Endodermal cell (in vitro differentiated cells): ENCODE results near the gene ZFYVE16. TPM values are rescaled to one million over a fixed set of nuclear protein-coding genes. Genes with fewer than 3 reads are reported as not detected.

Experiments used
- DNase-seq: peaks from one replicate; pipeline ENCODE4 v3.0.0-alpha.2; 2017
- H3K27ac ChIP-seq: 2 replicates; pipeline ENCODE4 v1.5.1; 2013; ENCODE audit warnings: mild to moderate bottlenecking, low read depth, low read length, moderate library complexity
- H3K27me3 ChIP-seq: 2 replicates; pipeline ENCODE4 v1.6.1; 2013; ENCODE audit warnings: mild to moderate bottlenecking, low read length, moderate library complexity; ENCODE audit not compliant: insufficient read depth, control insufficient read depth, poor library complexity, severe bottlenecking
- H3K36me3 ChIP-seq: 2 replicates; pipeline ENCODE4 v1.7.0; 2013; ENCODE audit warnings: mild to moderate bottlenecking, low read length, moderate library complexity; ENCODE audit not compliant: control insufficient read depth, insufficient read depth
- H3K4me1 ChIP-seq: one replicate; pipeline ENCODE4 v1.7.0; 2013; ENCODE audit warnings: low read length; ENCODE audit not compliant: control insufficient read depth, insufficient read depth
- H3K4me3 ChIP-seq: 2 replicates; pipeline ENCODE4 v1.5.1; 2013; ENCODE audit warnings: mild to moderate bottlenecking, low read length, moderate library complexity
- H3K9ac ChIP-seq: 2 replicates; pipeline ENCODE4 v1.6.1; 2013; ENCODE audit warnings: mild to moderate bottlenecking, low read length, moderate library complexity; ENCODE audit not compliant: poor library complexity, severe bottlenecking; ENCODE audit errors: extremely low read depth
- H3K9me3 ChIP-seq: 2 replicates; pipeline ENCODE4 v1.6.1; 2013; ENCODE audit warnings: mild to moderate bottlenecking, low read length, moderate library complexity; ENCODE audit not compliant: control insufficient read depth
- H3K27ac Mint-ChIP-seq: 2 replicates; pipeline ENCODE4 v1.8.0; 2020; ENCODE audit warnings: mixed read lengths
- H3K27me3 Mint-ChIP-seq: 2 replicates; pipeline ENCODE4 v1.8.0; 2021; ENCODE audit warnings: mild to moderate bottlenecking, mixed read lengths; ENCODE audit not compliant: insufficient read depth
- H3K36me3 Mint-ChIP-seq: 2 replicates; pipeline ENCODE4 v1.8.0; 2020; ENCODE audit warnings: low read depth, mixed read lengths
- H3K4me1 Mint-ChIP-seq: 2 replicates; pipeline ENCODE4 v1.8.0; 2020; ENCODE audit warnings: mixed read lengths
- H3K4me3 Mint-ChIP-seq: 2 replicates; pipeline ENCODE4 v1.8.0; 2020; ENCODE audit warnings: mild to moderate bottlenecking, moderate library complexity, mixed read lengths
- H3K9me3 Mint-ChIP-seq: 2 replicates; pipeline ENCODE4 v1.8.0; 2020; ENCODE audit warnings: mild to moderate bottlenecking, mixed read lengths
- WGBS, 2 experiments: methylation state at CpG; one replicate each; pipeline versions ENCODE4 v1.1.5 to v1.1.7; 2013; ENCODE audit warnings: missing lambda C conversion rate in 2 of 2, mixed read lengths in 1 of 2; ENCODE audit not compliant: insufficient coverage in 1 of 2, insufficient read length in 1 of 2; 5-methylcytosine and 5-hydroxymethylcytosine counted together
- total RNA-seq, 2 donors: library from RNA; stranded (reverse); fragmentation: NEBNext Ultra II Directional in 1 of 2; extraction: Animal tissue kit (Norgen Biotek cat#: 25700) in 1 of 2; gene quantifications; 2 replicates in 1 of 2; 3 replicates in 1 of 2; pipeline ENCODE4 v1.2.1, GENCODE V29; 2021
- TF ChIP-seq, protein P1 (sequence below): fragments of 200-600 bp; sonication (generic); conservative IDR thresholded peaks from 2 replicates; pipeline ENCODE4 v1.5.0; 2021; ENCODE audit warnings: antibody characterized with exemption, mild to moderate bottlenecking

The ZFYVE16 gene
- total RNA-seq, 2 donors from 2014 or later = 58.3 to 85.0 TPM

DNA sequence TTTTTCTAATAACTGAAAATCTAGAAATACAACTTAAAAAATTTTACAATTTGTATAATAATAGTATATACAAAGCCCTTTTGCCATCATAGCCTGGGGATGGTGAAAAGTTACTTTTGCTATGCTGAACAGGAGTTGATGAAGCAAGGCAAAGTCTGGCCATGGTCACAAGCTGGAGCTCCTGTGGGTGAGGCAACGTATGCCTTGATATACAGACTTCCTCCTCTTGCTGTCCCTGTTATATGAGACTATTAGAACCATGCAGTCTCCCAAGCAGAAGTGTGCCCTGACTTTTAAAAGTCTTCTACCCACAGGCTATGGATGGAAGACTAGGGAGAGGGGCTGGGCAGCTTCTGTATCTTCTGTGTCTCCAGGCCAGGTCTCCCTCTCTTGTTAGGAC lies 95.8 kb downstream of the ZFYVE16 start:
- Histone ChIP-seq H3K4me3 (no peak overlapping the region), H3K36me3 (no peaks in the 10 kb centered on the region), H3K9ac (no peak overlapping the region), H3K9me3 (no peaks in the 10 kb centered on the region), H3K27me3 (no peaks in the 10 kb centered on the region), H3K4me1 (no peaks in the 10 kb centered on the region), H3K27ac (no peak overlapping the region)
- 79 to 100% methylated on average over 1 of the region's 1 CpG for WGBS, 2 experiments
- no peak overlapping the region for H3K27ac Mint-ChIP-seq
- H3K4me1 Mint-ChIP-seq = no peaks in the 10 kb centered on the region
- no peaks in the 10 kb centered on the region for H3K36me3 Mint-ChIP-seq
- H3K27me3 Mint-ChIP-seq = no peaks in the 10 kb centered on the region
- TF ChIP-seq, protein P1, sequence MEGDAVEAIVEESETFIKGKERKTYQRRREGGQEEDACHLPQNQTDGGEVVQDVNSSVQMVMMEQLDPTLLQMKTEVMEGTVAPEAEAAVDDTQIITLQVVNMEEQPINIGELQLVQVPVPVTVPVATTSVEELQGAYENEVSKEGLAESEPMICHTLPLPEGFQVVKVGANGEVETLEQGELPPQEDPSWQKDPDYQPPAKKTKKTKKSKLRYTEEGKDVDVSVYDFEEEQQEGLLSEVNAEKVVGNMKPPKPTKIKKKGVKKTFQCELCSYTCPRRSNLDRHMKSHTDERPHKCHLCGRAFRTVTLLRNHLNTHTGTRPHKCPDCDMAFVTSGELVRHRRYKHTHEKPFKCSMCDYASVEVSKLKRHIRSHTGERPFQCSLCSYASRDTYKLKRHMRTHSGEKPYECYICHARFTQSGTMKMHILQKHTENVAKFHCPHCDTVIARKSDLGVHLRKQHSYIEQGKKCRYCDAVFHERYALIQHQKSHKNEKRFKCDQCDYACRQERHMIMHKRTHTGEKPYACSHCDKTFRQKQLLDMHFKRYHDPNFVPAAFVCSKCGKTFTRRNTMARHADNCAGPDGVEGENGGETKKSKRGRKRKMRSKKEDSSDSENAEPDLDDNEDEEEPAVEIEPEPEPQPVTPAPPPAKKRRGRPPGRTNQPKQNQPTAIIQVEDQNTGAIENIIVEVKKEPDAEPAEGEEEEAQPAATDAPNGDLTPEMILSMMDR = no peak
- no peaks in the 10 kb centered on the region for H3K9me3 Mint-ChIP-seq
- DNase-seq = no peak
- H3K4me3 Mint-ChIP-seq = no peak overlapping the region

DNA sequence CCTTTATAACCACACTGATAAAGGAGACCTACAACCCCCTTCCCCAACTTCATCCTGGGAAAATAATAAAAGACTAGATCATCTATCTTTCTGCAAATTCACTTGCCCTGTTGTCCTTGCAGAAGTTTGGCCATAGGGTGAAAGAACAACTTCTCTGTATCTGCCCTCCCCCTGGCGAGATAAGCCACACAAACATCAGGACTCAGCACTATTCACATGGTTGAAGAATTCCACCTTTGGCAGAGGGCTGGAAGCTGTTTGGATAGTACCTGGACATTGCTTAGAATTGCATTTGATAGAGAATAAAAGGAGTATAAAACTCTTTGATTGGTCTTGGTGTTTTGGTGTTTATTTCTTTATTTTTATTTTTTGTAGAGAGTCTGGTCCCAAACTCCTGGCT lies 97.0 kb downstream of the ZFYVE16 start:
- no peak overlapping the region for H3K4me3 ChIP-seq
- DNase-seq = no peak
- WGBS, 2 experiments = 85% methylated on average over 1 of the region's 1 CpG; no CpG with 5 or more reads in 1 of the 2 experiments
- Mint-ChIP-seq H3K27ac (no peak overlapping the region), H3K4me1 (no peaks in the 10 kb centered on the region), H3K27me3 (no peaks in the 10 kb centered on the region), H3K9me3 (no peaks in the 10 kb centered on the region), H3K4me3 (no peak overlapping the region), H3K36me3 (no peaks in the 10 kb centered on the region)
- H3K9me3 ChIP-seq = no peaks in the 10 kb centered on the region
- H3K4me1 ChIP-seq = no peaks in the 10 kb centered on the region
- no peak overlapping the region for H3K27ac ChIP-seq
- TF ChIP-seq, protein P1 = no peak
- no peak overlapping the region for H3K9ac ChIP-seq
- no peaks in the 10 kb centered on the region for H3K36me3 ChIP-seq
- no peaks in the 10 kb centered on the region for H3K27me3 ChIP-seq

DNA sequence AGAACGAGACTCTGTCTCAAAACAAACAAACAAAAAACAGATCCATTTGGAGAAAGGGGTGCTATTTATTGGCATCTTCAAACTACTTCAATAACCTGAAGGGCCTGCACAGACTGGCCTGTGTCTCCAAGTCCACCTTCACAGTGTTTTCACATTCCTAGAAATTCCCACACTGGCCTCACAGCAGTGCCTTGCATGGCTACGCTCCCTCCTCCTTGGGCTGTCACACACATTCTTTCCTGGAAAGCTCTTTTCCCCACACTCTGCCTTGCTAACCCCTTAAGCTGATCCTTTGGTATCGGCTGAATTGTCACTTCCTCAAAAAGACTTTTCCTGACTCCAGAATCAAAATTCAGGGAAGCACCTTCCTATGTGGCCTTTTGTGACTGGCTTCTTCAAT lies 99.8 kb downstream of the ZFYVE16 start:
- DNase-seq = no peak
- no peaks in the 10 kb centered on the region for H3K4me1 Mint-ChIP-seq
- Histone ChIP-seq H3K27ac (no peak overlapping the region), H3K4me3 (no peak overlapping the region), H3K9ac (no peak overlapping the region), H3K36me3 (no peaks in the 10 kb centered on the region), H3K4me1 (no peaks in the 10 kb centered on the region), H3K9me3 (no peaks in the 10 kb centered on the region), H3K27me3 (no peaks in the 10 kb centered on the region)
- WGBS, 2 experiments = 68 to 89% methylated on average over 3 of the region's 3 CpGs
- no peak overlapping the region for H3K27ac Mint-ChIP-seq
- no peaks in the 10 kb centered on the region for H3K27me3 Mint-ChIP-seq
- H3K4me3 Mint-ChIP-seq = no peak overlapping the region
- TF ChIP-seq, protein P1 = no peak
- H3K36me3 Mint-ChIP-seq = no peaks in the 10 kb centered on the region
- H3K9me3 Mint-ChIP-seq = no peaks in the 10 kb centered on the region
